ELR (cell line): ENCODE measurements around the gene MMP11.
A peak's percentile ranks its signal among the peaks of the same experiment; 100 is the strongest.

Experiments
- DNase-seq: peaks from one replicate; pipeline ENCODE4 v3.0.0-alpha.2; 2015; ENCODE audit warnings: low read depth

The MMP11 gene

DNA sequence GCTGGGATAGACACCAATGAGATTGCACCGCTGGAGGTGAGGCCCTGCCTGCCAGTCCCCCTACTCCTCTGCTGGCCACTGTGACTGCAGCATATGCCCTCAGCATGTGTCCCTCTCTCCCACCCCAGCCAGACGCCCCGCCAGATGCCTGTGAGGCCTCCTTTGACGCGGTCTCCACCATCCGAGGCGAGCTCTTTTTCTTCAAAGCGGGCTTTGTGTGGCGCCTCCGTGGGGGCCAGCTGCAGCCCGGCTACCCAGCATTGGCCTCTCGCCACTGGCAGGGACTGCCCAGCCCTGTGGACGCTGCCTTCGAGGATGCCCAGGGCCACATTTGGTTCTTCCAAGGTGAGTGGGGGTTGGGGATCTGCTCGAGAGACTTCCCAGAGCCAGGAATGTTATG is 8.4 kb downstream of the MMP11 start:
- DNase-seq: no peak

DNA sequence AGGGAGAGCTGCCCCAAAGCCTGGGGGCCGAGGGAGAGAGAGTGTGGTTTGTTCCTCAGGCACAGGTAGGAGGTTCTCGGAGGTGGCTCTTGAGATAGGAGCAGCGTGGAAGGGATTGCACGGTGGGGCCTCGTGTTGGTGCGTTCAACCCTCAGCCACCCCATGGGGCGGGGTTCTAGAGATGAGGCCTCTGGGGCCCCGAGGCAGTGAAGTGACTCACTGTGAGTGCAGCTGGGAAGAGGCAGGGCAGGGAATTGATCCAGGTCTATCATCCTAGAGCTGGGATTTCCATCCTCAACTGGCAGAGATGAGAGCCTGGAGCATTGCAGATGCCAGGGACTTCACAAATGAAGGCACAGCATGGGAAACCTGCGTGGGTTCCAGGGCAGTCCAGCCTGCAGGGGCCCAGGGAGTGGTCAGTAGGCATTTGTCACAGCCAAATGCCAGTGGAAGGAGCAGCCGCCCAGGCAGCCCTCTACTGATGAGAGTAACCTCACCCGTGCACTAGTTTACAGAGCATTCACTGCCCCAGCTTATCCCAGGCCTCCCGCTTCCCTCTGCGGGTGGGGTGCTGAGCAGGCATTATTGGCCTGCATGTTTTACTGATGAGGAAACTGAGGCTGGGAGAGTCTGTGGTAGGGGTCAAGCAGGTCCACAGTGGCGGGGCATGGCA is 9.0 kb downstream of the MMP11 start:
- peak; percentile 93 for DNase-seq

DNA sequence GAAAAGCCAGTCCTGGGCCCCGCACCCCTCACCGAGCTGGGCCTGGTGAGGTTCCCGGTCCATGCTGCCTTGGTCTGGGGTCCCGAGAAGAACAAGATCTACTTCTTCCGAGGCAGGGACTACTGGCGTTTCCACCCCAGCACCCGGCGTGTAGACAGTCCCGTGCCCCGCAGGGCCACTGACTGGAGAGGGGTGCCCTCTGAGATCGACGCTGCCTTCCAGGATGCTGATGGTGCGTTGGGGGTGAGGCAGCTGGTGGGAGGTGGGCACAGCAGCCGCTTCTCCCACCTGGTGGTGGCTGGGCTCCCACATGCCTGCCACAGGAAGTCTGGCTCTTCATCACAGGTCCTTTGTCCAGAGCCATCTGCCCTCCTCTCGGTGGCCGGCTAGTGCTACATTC is 9.6 kb downstream of the MMP11 start:
- DNase-seq: no peak

DNA sequence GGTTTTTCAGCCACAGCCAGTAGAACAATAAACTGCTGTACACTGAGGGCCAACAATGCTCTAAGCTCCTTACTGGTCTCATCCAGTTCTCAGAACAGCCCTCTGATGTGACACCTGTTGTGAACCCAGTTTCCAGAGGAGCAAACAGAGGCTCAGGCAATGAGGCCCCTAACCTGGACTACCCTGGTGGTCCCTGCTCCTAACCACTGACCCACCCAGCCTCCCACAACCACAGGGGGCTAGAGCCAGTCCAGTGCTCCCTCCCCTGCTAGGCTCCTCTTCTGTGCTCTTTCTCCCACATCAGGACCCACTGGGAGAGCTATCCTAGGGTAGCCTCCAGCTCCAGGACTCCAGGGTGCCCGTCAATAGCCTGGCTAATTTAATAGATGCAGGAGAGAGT is 10.1 kb downstream of the MMP11 start:
- DNase-seq: no peak

DNA sequence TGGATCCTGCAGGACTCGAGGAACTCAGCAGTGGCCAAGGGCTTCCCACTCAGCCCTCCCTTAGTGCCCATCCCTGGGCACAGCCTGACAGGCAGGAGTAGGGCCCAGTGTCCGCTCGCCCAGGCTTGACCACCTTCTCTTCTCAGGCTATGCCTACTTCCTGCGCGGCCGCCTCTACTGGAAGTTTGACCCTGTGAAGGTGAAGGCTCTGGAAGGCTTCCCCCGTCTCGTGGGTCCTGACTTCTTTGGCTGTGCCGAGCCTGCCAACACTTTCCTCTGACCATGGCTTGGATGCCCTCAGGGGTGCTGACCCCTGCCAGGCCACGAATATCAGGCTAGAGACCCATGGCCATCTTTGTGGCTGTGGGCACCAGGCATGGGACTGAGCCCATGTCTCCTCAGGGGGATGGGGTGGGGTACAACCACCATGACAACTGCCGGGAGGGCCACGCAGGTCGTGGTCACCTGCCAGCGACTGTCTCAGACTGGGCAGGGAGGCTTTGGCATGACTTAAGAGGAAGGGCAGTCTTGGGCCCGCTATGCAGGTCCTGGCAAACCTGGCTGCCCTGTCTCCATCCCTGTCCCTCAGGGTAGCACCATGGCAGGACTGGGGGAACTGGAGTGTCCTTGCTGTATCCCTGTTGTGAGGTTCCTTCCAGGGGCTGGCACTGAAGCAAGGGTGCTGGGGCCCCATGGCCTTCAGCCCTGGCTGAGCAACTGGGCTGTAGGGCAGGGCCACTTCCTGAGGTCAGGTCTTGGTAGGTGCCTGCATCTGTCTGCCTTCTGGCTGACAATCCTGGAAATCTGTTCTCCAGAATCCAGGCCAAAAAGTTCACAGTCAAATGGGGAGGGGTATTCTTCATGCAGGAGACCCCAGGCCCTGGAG is 10.9 kb downstream of the MMP11 start:
- no peak for DNase-seq

DNA sequence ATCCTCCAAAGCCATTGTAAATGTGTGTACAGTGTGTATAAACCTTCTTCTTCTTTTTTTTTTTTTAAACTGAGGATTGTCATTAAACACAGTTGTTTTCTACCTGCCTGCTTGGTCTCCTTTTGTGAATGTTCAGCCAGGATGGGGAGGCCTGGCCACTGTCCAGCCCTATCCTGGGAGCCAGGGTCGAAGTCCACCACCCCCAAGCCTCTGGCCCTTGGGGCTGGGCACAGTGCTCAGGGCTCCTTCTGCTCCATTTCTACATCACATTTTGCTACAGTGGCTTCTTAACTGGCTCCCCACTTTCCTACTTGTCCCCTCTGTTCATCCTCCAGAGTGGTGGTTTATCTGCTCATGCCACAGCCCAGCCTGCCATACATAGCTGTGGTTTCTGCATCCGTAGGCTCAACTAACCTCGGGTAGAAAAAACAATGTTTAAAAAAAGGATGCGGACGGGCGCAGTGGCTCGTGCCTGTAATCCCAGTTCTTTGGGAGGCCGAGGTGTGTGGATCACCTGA is 11.6 kb downstream of the MMP11 start:
- DNase-seq: peak; percentile 75

DNA sequence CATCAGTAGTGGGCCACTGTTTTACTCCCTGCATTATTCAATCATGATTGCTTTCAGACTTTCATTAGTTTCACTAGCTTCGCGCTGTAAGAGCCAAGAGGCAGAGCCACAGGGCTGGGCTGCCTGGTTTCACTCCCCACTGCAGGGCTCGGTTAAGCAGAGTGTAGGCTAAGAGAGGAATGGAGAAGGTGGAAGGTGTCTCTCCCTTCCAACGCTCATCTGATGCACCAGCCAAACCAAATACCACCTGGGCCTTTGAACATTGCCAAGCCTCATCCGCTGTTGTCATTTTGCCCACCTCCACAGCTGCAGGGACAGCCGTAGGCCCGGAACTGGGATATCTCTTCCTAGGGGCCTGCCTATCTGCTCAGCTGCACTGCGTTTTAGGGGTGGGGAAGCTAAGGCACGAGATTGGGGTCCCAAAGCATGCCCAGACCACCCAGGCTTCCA is 13.6 kb downstream of the MMP11 start:
- DNase-seq: no peak

DNA sequence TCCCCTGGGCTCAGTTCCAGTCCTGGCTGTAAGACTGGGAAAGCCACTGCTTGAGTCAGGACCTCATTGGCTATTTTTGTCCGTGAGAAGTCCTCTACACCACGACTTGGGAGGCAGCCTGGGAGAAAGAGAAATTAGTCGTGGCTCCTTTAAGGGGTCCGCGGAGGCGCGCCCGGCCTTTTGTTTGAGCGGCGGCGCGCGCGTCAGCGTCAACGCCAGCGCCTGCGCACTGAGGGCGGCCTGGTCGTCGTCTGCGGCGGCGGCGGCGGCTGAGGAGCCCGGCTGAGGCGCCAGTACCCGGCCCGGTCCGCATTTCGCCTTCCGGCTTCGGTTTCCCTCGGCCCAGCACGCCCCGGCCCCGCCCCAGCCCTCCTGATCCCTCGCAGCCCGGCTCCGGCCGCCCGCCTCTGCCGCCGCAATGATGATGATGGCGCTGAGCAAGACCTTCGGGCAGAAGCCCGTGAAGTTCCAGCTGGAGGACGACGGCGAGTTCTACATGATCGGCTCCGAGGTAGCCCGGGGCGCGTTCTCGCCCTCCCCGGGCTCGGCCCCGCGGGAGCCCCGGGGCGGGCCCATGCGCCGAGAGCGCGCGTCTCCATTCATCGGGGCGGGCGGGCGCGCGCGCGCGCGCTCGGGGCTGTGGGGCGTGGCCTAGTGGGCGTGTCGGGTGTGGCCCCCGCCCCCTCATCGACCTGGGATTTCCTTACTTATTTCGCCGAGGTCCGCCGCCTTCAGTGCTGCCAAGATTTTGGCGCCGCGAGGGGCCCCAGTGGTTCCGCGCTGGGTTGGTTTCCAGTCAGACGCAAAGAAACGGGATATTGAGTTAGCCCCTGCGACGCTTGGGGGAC is 14.3 kb downstream of the MMP11 start, which contains the start of gene SMARCB1:
Gene SMARCB1, plus strand, starts transcription at position 215 of the 848 bp plus-strand sequence. Its CDS starts 204 bp downstream, at position 419.
- DNase-seq: peak; percentile 93

DNA sequence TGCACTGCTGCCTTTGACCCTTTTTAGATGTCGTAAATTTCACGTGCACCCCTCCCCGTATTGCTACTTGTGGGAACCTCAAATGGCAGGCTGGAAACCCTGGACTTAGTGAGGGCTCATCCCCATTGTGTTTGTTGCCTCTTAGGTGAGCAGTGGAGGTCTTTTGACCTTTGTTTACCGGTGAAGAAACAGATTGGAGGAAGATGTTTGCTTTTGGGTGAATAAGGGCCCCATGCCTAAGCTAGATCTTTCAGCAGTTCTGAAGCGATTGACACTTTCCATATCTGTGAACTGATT is 14.9 kb downstream of the MMP11 start:
- no peak for DNase-seq

DNA sequence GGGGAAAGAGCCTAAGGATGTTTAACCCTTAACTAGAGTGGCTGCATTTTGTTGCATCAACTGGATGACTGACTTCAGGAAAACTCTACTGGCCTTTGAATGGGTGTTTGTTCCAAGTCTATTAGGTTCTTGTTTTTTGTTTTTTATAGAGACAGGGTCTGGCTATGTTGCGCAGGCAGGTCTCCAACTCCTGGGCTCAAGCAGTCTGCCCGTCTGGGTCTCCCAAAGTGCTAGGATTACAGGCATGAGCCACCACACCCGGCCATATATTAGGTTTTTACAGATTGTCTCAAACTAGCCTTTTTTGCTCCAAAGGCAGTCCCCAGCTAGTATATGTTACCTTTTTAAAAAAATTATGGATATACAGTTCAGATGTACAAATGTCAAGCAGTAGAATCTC is 15.3 kb downstream of the MMP11 start:
- no peak for DNase-seq

DNA sequence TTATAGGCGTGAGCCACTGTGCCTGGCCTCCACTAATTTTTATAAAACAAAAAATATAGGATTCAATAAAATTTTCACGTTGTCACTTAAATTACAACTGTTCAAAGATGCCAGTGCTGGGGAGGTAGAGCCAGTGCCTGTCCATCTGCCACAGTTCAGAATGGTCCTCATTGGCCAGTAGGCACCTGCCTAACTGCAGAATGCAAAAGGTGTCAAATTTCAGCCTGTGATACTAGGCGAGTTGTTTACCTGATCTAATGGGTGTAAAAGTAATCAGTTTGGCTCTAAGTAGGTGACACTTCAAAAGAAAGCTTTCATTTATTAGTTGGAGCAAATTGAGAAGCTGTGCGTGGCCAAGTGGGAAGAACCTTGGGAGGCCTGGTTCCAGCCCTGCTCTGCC is 16.5 kb downstream of the MMP11 start:
- DNase-seq: no peak

DNA sequence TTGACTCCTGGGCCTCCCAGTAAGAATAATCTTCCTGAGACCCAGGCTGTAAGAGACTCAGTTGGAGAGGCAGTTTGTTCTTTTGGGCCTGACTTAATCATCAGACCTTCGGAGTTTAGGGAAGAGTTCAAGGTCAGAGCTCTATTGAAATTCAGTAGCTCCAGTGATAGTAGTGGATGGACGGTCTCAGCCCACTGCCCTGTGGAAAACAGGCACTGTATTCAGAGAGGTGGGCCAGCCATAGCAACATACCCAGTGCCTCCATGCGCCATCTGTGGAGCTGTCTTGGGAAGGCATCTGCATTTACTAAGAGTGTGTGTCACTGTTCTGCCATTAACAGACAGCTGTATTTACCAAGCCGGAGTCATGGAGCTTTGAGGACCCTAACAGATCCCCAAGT is 17.0 kb downstream of the MMP11 start:
- peak; percentile 22 for DNase-seq

DNA sequence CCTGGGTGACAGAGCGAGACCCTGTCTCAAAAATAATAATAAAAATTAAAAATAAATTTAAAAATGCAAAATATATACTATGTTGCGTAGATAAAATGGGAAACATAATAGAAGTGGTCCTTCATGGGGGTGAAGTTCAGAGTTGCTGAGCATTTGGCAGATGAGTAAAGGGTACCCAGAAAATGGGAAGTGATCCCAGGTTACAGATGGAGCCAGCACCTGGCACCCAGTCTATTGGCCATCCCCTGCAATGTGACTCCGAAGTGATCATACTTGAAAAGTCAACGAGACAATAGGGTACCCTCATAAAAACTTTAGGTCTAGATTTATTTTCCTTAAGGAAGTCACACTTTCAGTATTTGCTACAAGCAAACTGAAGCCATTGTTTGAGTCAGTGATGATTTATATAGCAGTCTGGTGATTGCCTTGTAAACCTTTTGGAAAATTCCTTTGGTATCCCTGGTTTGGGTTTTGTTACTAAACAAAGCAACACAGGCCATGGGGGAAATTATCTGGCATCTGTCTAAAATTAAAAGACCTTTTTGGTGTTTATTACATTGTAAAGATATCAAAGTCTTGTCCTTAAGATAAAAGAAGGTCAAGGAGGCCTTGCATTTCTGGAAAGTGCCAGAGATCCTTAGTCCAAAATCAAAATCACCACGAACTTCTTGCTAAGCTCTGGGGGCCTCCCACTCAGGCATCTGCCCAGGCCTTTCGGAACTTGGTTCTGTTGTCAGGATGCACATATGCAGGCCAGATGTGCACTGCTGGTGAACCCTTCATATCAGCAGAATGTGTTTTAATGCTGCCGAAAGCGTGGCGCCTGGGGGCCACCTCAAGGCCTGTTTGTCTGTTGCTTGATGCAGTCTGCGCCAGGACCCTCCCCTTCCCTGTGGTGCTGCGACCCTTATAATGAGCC is 18.4 kb downstream of the MMP11 start:
- DNase-seq: no peak

DNA sequence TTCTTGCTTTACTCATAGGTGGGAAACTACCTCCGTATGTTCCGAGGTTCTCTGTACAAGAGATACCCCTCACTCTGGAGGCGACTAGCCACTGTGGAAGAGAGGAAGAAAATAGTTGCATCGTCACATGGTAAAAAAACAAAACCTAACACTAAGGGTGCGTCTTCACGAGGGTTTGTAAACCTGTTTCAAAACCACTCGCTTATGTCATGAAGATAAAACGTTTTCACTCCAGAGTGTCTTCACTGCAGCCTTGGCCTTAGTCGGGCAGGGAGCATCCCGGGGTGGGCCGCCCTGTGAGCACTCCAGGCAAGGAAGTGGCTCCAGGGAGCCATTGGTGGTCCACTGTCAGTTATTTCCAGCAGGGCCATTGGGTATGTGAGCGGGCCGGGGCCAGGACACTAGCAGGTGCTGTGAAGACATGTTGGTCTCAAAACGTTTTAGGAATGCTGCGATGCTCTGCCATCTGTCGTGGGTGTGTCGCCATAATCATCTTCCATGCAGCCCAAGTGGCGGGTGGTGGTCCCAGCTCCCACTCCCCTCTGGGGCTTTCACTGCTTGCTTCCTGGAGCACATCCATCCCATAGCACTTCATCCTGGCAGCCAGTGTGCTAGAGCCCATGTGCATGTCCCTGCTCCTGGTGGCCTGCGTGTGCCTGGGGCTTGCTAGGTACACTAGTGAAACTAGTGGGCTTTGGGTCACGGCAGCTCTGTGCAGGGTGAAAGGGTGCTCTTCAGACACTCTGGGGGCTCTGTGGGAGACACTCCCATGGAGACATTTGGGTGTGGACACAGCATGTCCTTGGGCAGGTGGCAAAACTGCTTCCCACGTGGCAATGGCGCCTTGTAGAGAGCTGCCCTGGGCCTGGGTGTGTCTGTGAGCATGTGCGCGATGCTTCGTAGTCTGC is 19.3 kb downstream of the MMP11 start:
- DNase-seq: no peak

DNA sequence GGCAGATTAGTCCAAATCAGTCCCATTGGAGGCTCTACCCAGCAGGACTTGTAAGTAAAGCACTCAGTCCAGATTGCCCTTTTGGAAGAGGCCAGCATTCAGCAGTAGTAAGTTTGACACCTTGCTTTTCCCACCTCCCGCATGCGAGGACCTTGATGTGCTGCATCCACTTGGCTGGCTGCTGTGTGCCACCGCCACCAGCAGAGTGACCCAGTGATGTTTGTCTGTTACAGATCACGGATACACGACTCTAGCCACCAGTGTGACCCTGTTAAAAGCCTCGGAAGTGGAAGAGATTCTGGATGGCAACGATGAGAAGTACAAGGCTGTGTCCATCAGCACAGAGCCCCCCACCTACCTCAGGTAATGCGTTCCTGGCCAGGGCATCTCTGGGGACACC is 20.7 kb downstream of the MMP11 start:
- no peak for DNase-seq

DNA sequence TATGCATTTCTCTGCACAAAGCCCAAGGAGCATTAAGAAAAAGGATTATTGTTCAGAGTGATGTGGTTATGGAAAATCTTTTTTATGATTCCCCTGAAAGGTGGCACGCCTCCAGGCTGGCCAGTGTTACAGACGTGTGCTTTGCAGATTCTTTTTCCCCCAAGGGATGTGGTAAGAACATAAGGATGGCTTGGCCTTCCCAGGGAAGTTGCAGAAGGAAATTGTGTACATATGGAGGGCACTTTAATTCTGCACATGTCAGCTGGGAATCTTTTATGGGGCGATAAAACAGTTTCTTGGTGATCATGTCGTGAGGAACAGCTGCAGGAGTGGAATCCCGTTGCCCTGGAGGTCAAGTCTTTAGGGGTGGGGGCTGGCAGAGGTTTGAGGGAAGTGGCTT is 23.8 kb downstream of the MMP11 start:
- DNase-seq: no peak

DNA sequence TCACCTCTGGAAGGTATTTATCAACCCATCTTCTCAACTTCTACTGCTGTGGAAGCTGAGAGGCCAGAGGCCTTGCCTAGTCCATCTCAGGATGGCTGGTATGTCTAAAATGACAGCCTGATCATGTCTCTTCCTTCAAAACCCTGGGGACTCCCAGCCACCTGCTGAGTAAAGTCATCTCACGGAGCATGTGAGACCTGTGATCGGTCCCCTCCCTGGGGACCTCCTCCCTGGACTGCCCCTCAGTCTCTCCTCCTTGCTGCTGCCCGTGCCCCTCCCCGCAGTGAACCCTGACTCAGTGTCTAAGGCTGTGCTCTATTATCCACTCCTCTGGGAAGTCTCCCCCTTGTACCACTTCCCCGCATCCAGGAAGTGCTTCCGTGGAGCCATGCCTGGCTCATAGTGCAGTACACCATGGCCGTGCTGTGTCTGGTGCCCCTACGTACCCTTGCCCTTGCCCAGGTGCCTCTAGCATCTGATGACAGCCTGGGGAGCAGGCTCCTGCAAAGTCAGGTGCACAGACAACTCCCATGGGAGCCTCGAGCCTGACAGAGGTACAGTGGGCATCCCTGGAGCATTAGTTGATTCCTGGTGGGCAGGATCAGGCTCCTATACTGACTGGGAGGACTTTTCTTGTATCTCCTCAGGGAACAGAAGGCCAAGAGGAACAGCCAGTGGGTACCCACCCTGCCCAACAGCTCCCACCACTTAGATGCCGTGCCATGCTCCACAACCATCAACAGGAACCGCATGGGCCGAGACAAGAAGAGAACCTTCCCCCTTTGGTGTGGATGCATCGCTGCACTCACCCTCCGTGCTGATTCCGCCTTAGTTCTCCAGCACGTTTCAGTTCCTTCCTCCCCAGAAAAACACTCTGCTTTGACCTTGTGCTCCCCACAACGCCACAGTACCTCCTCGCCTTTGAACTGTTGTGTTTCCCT is 27.9 kb downstream of the MMP11 start:
- DNase-seq: no peak

DNA sequence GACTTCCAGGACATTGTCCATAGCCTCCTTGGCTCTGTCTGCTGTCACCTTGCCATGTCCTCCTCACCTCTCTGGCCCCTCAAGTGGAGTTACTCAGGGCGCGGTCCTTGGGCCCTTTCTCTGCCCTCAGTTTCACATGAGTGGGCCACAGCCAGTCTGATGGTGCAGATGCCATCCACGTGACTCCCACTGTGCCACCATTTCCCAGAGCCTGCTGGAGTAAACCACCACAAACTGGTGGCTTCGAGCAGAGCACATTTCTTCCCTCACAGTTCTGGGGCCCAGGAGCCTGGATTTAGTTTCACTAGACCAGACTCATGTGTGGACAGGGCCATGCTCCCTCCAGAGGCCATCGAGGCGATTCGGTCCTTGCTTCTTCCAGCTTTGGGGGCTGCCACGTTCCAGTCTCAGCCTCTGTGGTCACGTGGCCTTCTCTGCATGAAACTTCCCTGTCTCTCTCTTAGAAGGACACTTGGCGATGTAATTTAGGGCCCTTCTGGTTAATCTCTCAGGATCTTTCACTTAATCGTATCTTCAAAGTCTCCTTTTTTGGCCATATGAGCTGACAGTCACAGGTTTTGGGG is 28.7 kb downstream of the MMP11 start:
- no peak for DNase-seq

DNA sequence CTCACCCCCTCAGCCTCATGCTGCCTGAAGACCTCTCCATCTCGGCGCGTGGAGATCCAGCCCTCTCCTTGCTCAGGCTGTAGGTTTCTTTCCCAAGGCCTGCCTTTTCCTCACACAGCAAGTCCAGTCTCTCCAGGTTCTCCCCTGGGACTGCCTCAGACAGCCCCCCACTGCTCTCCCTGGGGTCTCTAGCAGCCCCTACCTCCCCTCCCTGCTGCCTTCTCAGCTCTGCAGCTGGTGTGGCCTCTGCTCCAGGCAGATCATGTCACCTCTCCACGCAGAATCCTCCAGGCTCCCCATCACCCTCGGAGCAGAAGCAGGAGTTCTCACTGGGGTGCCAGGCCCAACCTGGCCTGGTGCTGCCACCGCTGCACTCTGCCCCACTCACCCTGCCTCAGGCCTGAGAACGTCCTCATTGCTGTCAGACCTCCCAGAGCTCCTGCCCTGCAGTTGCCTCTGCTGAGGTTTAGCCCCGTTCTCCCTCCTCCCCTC is 29.3 kb downstream of the MMP11 start:
- DNase-seq: no peak
